Measurements from ENCODE around the gene SDK2.

DNA sequence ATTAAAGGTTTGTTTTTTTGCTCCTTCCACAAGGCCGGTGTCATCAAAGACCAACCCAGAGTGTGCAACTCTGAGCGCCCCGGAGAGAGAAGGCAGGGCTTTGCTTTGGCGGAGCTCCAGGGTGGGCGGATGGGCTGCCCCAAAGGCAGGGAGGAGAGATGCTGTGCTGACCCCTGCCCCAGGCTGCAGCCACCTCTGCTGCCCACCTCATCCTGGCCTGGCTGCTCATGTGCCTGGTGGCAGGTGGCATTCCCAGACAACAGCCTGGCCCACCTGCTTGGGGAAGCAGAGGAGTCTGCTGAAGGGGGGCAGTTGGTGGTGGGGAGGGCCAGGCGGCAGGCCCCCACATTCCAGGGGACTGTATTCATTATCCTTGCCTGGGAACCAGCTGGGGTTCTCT is 122.1 kb downstream of the SDK2 start:
- TF ChIP-seq, protein P1, sequence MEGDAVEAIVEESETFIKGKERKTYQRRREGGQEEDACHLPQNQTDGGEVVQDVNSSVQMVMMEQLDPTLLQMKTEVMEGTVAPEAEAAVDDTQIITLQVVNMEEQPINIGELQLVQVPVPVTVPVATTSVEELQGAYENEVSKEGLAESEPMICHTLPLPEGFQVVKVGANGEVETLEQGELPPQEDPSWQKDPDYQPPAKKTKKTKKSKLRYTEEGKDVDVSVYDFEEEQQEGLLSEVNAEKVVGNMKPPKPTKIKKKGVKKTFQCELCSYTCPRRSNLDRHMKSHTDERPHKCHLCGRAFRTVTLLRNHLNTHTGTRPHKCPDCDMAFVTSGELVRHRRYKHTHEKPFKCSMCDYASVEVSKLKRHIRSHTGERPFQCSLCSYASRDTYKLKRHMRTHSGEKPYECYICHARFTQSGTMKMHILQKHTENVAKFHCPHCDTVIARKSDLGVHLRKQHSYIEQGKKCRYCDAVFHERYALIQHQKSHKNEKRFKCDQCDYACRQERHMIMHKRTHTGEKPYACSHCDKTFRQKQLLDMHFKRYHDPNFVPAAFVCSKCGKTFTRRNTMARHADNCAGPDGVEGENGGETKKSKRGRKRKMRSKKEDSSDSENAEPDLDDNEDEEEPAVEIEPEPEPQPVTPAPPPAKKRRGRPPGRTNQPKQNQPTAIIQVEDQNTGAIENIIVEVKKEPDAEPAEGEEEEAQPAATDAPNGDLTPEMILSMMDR (IDR thresholded peaks at IDR 0.05): no peak
- no peak for TF ChIP-seq POLR2A (IDR thresholded peaks at IDR 0.05)

Measured in thyroid gland (tissue), 4 donors.